ENCODE measurements around the gene ELMOD1.

The ELMOD1 gene

DNA sequence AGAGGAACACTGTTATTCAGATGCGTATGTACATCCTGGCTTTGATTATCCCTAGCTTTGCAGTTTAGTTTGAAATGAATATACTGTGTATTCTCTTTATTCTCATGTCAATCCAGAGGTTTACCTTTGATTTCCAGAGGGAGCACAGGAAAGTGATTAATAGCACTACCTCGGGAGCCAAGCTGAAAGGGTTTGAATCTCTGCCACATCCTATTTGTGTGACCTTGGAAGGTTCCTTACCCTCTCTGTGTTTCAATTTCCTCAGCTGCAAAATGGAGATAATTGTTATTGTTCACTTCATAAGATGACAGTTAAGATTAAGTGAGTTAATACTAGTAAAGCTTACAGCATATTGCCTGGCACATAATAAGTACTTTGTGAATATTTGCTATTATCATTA is 17.9 kb downstream of the ELMOD1 start:
- H3F3A ChIP-seq (ENCODE audit: control insufficient read depth, insufficient read depth) = no peaks in the 10 kb centered on the region
- H3K4me3 ChIP-seq (ENCODE audit: low read length) = no peak overlapping the region
- no peaks in the 10 kb centered on the region for H3K9me2 ChIP-seq (replicated peaks; ENCODE audit: control insufficient read depth, low read length)
- no peaks in the 10 kb centered on the region for H3K9me3 ChIP-seq (ENCODE audit: control insufficient read depth, insufficient read depth, low read length)
- no peaks in the 10 kb centered on the region for H3K36me3 ChIP-seq (ENCODE audit: control insufficient read depth, low read length)
- H4K20me1 ChIP-seq (ENCODE audit: control insufficient read depth, insufficient read depth, low read depth, low read length) = no peaks in the 10 kb centered on the region
- H3K4me2 ChIP-seq (ENCODE audit: low read length) = no peak overlapping the region
- no peaks in the 10 kb centered on the region for H3K4me1 ChIP-seq (ENCODE audit: control insufficient read depth, low read length)
- TF ChIP-seq EZH2phosphoT487 (IDR thresholded peaks at IDR 0.05; ENCODE audit: borderline replicate concordance, low read length) = no peak
- TF ChIP-seq, protein P1, sequence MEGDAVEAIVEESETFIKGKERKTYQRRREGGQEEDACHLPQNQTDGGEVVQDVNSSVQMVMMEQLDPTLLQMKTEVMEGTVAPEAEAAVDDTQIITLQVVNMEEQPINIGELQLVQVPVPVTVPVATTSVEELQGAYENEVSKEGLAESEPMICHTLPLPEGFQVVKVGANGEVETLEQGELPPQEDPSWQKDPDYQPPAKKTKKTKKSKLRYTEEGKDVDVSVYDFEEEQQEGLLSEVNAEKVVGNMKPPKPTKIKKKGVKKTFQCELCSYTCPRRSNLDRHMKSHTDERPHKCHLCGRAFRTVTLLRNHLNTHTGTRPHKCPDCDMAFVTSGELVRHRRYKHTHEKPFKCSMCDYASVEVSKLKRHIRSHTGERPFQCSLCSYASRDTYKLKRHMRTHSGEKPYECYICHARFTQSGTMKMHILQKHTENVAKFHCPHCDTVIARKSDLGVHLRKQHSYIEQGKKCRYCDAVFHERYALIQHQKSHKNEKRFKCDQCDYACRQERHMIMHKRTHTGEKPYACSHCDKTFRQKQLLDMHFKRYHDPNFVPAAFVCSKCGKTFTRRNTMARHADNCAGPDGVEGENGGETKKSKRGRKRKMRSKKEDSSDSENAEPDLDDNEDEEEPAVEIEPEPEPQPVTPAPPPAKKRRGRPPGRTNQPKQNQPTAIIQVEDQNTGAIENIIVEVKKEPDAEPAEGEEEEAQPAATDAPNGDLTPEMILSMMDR (IDR thresholded peaks at IDR 0.05; ENCODE audit: low read depth, low read length, poor library complexity, severe bottlenecking) = no peak
- peaks cover 15% of the 10 kb centered on the region for H3K27me3 ChIP-seq (ENCODE audit: control insufficient read depth, low read length)
- H3K27ac ChIP-seq (ENCODE audit: low read depth, low read length) = no peak overlapping the region
- no peaks in the 10 kb centered on the region for H3K79me2 ChIP-seq (ENCODE audit: control insufficient read depth, low read length)

DNA sequence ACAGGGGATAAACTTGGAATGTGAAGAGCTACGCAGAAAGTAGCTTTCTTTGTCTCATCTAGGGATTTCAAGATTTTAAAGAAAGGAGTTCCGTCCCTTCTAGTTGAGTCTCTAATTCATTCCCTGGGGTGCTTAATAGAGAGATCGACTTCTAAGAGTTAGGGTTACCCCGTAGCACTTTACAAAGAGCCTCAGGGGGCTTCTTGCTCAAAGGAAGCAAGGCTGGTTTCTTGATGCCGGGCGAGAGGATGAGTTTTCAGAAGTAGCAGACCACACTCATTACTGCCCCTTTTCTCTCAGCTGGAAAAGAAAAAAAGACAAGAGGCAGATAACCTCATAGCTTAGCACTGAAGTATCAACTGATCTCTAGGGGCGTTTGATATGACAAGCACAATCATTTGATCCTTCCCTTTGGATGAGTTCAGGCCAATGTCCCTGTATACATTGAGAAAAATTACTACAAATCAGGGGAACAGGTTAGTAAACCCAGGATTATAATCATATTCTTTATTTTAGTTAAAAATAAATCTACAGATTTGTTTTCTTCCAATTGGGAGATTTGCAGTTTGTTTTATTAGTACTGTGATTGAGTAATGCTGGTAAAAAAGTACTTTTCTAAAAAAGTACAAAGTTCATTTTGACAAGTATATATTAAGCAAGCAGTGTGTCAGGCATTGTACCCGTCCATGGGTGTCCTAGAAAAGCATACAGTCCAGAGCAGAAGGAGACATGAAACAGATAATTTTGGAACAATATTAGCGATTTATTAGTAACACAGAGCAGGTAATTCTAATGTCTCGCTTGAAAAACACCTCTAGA is 18.7 kb downstream of the ELMOD1 start:
- no peaks in the 10 kb centered on the region for H4K20me1 ChIP-seq (ENCODE audit: control insufficient read depth, insufficient read depth, low read depth, low read length)
- no peaks in the 10 kb centered on the region for H3K4me1 ChIP-seq (ENCODE audit: control insufficient read depth, low read length)
- no peaks in the 10 kb centered on the region for H3K79me2 ChIP-seq (ENCODE audit: control insufficient read depth, low read length)
- no peak overlapping the region for H3K4me3 ChIP-seq (ENCODE audit: low read length)
- no peaks in the 10 kb centered on the region for H3K9me2 ChIP-seq (replicated peaks; ENCODE audit: control insufficient read depth, low read length)
- no peaks in the 10 kb centered on the region for H3K9me3 ChIP-seq (ENCODE audit: control insufficient read depth, insufficient read depth, low read length)
- TF ChIP-seq, protein P1 (IDR thresholded peaks at IDR 0.05; ENCODE audit: low read depth, low read length, poor library complexity, severe bottlenecking) = no peak
- H3K27me3 ChIP-seq (ENCODE audit: control insufficient read depth, low read length) = peaks cover 11% of the 10 kb centered on the region
- H3K27ac ChIP-seq (ENCODE audit: low read depth, low read length) = no peak overlapping the region
- H3K4me2 ChIP-seq (ENCODE audit: low read length) = no peak overlapping the region
- H3K36me3 ChIP-seq (ENCODE audit: control insufficient read depth, low read length) = no peaks in the 10 kb centered on the region
- H3F3A ChIP-seq (ENCODE audit: control insufficient read depth, insufficient read depth) = no peaks in the 10 kb centered on the region

DNA sequence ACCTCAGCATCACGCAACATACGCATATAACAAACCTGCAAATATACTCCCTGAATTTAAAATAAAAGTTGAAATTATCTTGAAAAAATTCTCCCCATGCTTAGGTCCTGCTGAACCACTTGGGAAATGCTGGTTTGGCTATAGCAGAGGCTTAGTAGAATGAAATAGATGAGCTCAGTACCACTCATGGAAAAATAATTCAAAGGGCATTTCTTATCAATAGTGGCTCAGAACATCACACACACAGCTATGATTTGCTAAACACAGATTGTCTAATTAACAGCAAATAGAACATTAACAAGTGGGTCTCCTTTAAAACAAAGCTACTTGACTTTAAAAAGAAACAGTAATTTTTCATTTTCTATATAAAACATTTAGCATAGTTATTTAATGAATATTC is 21.5 kb downstream of the ELMOD1 start:
- Histone ChIP-seq H3K9me3 (ENCODE audit: control insufficient read depth, insufficient read depth, low read length) (no peaks in the 10 kb centered on the region), H3K27ac (ENCODE audit: low read depth, low read length) (no peak overlapping the region)

More for the DNA sequence above, 21.5 kb downstream of the ELMOD1 start:
- Histone ChIP-seq H3K4me1 (ENCODE audit: control insufficient read depth, low read length) (no peaks in the 10 kb centered on the region), H3K4me2 (ENCODE audit: low read length) (no peak overlapping the region), H3K4me3 (ENCODE audit: low read length) (no peak overlapping the region), H3F3A (ENCODE audit: control insufficient read depth, insufficient read depth) (no peaks in the 10 kb centered on the region), H4K20me1 (ENCODE audit: control insufficient read depth, insufficient read depth, low read depth, low read length) (no peaks in the 10 kb centered on the region), H3K27me3 (ENCODE audit: control insufficient read depth, low read length) (peaks cover 9% of the 10 kb centered on the region), H3K79me2 (ENCODE audit: control insufficient read depth, low read length) (no peaks in the 10 kb centered on the region), H3K36me3 (ENCODE audit: control insufficient read depth, low read length) (no peaks in the 10 kb centered on the region), H3K9me2 (replicated peaks; ENCODE audit: control insufficient read depth, low read length) (no peaks in the 10 kb centered on the region)
- TF ChIP-seq EZH2phosphoT487 (IDR thresholded peaks at IDR 0.05; ENCODE audit: borderline replicate concordance, low read length) = no peak
- TF ChIP-seq, protein P1 (IDR thresholded peaks at IDR 0.05; ENCODE audit: low read depth, low read length, poor library complexity, severe bottlenecking) = no peak

All from DOHH2 (cell line).